A673 (cell line): ENCODE measurements around the gene CFLAR.

ENCODE experiments used
- EZH2 ChIP-seq: fragments of 200-600 bp; sonication (generic); IDR thresholded peaks from 2 replicates; pipeline ENCODE4 v1.6.1; 2017; ENCODE audit warnings: borderline replicate concordance, low read depth, mild to moderate bottlenecking, mixed read lengths, antibody characterized with exemption, low read length; ENCODE audit not compliant: poor library complexity, severe bottlenecking
- TF ChIP-seq, protein P1 (sequence below): fragments of 300-800, 200-600 bp; sonication (generic); conservative IDR thresholded peaks from 2 replicates; pipeline ENCODE4 v1.5.1; 2017; ENCODE audit warnings: low read depth, mild to moderate bottlenecking, antibody characterized with exemption, low read length, moderate library complexity, mixed read lengths

GRCh38 chr2:201219328-201220096 lies 103.5 kb downstream of the CFLAR start:
- TF ChIP-seq, protein P1, sequence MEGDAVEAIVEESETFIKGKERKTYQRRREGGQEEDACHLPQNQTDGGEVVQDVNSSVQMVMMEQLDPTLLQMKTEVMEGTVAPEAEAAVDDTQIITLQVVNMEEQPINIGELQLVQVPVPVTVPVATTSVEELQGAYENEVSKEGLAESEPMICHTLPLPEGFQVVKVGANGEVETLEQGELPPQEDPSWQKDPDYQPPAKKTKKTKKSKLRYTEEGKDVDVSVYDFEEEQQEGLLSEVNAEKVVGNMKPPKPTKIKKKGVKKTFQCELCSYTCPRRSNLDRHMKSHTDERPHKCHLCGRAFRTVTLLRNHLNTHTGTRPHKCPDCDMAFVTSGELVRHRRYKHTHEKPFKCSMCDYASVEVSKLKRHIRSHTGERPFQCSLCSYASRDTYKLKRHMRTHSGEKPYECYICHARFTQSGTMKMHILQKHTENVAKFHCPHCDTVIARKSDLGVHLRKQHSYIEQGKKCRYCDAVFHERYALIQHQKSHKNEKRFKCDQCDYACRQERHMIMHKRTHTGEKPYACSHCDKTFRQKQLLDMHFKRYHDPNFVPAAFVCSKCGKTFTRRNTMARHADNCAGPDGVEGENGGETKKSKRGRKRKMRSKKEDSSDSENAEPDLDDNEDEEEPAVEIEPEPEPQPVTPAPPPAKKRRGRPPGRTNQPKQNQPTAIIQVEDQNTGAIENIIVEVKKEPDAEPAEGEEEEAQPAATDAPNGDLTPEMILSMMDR: no peak
- no peak for TF ChIP-seq EZH2
